ENCODE data around the gene KRTAP10-4.
"Not testable (repeated sequence)": the region's sequence is repeated elsewhere in the genome, so short reads cannot be mapped to it uniquely, and the experiment has no call there.

The KRTAP10-4 gene

DNA sequence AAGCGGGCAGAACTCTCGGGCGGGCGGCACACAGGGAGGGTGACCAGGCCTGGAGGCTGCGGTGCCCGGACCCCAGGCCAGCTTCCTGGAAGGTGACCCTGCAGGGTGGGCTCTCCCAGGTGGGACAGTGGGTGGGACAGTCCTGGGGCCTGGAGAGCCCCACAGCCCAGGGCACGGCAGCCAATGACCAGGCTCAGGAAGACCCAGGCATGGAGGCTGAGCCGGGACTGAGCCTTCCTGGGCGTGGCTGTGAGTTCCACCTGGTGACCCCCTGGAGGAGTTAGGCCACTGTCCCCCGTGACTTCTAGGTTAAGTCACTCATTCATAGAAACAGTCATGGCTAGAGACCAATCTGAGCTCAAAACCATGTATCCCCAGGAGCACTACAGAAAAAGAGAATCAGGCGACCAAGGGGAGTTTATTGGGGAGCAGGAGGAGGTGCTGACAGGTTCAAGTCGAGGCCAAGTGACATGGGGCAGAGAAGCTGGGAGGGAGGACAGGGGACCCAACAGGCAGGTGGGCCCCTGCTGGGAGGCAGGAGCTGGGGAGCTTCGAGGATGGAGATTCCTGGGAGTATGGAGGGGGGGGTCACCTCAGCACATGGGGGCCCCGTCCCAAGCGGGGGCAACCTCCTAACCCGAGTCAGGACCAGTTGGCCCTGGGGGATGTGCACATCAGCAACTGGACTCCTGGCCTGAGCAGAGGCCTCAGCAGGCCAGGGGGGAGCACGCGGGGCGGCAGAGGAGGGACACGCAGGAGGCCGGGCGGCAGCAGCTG lies 5.7 kb downstream of the KRTAP10-4 start:
- DNase-seq (ENCODE audit: low read depth) = no peak

GRCh38 chr21:44579833-44580144 lies 6.3 kb downstream of the KRTAP10-4 start:
- DNase-seq (ENCODE audit: low read depth) = no peak

GRCh38 chr21:44580231-44580821 lies 6.8 kb downstream of the KRTAP10-4 start, which contains the start of gene KRTAP10-5:
TSS of gene KRTAP10-5 (minus strand) at chr21:44580604. CDS start at chr21:44580578, 26 bp downstream.
- not testable (repeated sequence) for DNase-seq (ENCODE audit: low read depth)

DNA sequence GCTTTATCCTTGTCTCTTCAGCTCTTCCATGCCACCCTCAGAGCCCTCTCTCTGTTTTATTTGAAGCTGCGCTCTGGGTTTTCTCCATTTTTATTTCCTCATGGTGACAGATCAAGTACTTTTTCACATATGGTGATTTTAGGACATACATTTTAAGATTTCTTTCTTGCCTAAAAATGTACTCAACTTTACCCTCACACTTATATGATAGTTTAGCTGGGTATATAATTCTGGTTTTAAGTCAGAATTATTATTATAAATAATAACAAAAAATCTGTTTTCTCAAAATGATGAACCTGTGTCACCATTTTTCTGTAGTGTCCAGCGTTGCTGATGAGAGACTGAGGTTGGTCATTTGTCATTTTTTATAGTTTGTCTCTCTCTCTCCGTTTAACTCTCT lies 7.6 kb downstream of the KRTAP10-4 start:
- no peak for DNase-seq (ENCODE audit: low read depth)

GRCh38 chr21:44582055-44582454 lies 8.5 kb downstream of the KRTAP10-4 start:
- no peak for DNase-seq (ENCODE audit: low read depth)

DNA sequence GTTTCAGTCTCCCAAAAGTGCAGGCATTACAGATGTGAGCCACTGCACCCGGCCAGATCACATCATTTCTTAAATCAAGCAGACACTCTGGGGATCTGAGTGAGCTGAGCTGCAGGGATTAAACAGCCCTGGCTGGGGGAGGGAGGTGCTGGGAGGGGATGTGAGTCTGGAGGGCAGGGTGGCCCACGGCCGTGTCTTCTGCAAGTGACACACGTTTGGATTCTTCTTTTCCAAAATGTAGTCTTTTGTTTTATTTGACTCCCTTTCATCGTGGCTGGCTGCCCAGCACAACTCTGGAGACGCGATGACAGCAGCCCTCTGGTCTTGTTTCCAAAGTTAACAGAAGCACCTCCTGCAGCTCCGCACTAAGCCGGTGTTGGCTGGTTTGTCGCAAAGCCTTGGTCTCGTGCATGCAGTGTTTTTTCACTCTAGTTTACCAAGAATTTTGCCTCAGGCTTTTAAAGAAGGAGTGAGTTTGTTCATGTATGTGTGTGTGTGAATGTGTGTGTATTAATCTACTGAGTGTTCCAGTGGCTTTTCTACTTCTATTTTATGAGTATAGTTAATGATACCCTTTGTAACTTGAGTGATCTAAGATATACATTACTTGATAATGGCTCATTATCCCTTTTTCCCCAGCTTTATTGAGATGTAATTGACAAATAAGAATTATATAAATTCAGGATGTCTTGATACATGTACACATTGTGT lies 9.7 kb downstream of the KRTAP10-4 start:
- no peak for DNase-seq (ENCODE audit: low read depth)

GRCh38 chr21:44583800-44584147 lies 10.2 kb downstream of the KRTAP10-4 start:
- DNase-seq (ENCODE audit: low read depth) = no peak

GRCh38 chr21:44585892-44586291 lies 12.4 kb downstream of the KRTAP10-4 start:
- DNase-seq (ENCODE audit: low read depth) = no peak

- no peak for DNase-seq (ENCODE audit: low read depth)
Measured at GRCh38 chr21:44589094-44589493, 15.6 kb downstream of the KRTAP10-4 start.

- no peak for DNase-seq (ENCODE audit: low read depth)
Measured at GRCh38 chr21:44589586-44590305, 16.2 kb downstream of the KRTAP10-4 start.

DNA sequence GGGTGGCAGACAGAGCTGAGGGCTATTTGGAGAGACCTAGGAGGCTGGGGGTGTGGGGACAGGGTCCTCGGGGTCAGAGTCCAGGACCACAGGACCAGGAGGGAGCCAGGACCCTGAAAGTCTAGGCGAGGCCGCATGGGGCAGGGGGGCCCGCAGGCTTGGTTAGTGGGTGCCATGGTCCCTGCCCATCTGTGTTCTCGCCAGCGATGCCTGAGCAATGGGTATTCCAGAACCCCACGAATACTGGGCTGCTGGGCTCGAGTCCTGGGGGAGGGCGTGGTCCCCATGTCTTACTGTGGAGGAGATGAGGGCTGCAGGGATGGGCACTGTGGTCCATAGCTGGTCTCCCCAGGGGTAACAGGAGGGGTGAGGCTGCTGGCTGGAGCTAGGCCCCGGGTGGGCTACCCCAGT lies 16.8 kb downstream of the KRTAP10-4 start:
- no peak for DNase-seq (ENCODE audit: low read depth)

GRCh38 chr21:44590897-44591800 lies 17.6 kb downstream of the KRTAP10-4 start:
- not testable (repeated sequence) for DNase-seq (ENCODE audit: low read depth)

GRCh38 chr21:44591801-44592130 lies 18.2 kb downstream of the KRTAP10-4 start:
- DNase-seq (ENCODE audit: low read depth) = not testable (repeated sequence)

DNA sequence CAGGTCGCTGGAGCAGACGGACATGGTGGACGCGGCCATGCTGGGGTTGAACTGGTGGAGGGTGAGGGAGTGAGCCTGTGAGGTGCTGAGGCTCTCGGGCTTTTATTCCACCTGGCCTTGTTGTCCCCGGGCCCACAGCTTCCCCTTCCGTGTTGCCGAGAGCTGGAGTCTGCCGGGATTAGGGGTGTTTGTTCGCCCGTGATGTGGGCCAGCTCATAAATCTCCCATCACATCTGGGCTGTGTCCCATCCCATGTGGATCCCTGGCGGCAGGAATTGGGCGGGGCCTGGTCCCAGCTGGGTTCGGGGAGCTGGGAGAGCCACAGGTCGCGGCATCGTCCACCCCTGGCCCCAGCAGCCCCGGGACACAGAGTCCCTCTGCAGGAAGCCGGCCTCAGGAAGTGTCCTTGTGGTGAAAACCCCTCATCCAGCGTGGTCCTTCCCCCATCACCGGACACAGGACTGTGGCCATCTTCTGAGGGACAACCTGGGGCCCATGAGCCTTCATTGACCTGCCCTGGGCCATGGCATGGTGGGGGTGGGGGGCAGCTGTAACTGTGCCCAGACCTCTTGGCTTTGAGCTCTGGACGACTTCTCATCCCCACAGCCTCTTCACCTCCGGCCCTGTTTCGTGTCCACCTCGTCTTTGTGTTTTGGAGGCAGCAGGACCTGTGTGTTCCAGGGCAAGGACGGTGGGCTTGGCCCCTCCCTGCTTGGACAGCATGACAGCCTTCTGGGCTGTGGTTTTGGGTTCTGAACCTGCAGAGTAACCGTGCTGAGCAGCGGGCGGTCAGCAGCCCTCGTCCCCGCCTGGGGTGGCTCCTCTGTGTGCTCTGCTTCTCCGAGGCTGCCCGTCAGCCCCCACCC lies 19.1 kb downstream of the KRTAP10-4 start, which contains the start of gene KRTAP10-6:
Gene KRTAP10-6, minus strand, starts transcription at position 60 of the 866 bp plus-strand sequence. Its CDS starts 21 bp downstream, at position 39.
- DNase-seq (ENCODE audit: low read depth) = no peak

DNA sequence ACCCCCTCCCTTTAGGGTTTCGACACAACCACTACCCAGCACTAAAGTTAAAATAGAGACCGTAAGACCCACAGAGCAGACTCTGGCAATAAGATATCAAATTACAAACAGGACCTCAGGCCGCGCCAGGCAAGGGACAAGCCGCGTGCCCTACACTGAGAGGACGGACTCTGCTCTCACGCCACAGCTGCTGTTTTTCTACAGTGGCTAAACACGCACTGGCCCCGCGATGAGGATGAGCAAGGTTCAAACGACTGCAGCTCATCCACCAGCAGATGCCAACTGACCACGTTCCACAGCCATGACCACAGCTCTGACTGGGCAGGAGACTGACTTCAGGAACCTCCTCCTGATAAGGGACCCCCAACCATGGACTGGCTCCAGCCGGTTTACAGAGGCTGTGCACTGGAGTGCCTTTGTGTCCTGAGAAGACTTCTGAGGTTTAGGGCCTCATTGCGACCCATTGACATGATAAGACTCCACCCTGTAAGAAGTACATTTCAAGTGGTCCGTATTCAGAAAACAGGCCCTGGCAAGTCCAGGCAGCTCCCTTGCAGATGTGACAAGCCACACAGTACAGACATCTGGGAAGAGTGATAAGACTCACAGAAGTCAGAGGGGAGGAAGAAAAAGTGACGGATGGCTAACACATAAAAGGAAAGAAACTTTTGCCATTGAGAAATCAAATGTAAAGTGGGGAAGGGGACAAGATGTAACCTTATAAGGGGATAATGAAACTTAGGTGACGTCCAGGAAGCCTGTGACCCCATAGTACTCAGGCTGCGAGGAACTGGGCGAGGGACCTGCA lies 20.3 kb downstream of the KRTAP10-4 start:
- no peak for DNase-seq (ENCODE audit: low read depth)

DNA sequence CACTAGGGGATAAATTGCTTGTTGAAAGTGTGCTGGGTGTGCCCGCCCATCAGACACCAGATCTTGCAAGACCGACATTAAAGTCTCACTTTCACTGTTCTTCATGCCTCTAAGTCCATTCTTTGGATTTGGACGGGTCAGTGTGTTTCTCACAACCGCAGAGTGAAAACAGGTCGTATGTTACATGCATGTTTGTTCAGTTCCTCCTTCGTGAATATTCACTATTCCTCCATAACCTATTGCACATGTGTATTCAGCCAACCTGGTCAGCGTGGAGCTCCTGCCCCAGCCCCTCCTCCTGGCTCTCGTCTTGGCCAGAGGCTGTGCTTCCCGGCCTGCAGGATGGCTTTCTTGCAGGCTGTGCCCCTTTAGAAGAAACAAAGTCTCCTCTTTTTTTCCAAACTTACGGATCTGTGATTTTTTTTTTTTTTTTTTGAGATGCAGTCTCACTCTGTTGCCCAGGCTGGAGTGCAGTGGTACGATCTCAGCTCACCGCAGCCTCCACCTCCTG lies 20.9 kb downstream of the KRTAP10-4 start:
- DNase-seq (ENCODE audit: low read depth) = no peak

GRCh38 chr21:44595524-44595923 lies 22.0 kb downstream of the KRTAP10-4 start:
- no peak for DNase-seq (ENCODE audit: low read depth)

DNA sequence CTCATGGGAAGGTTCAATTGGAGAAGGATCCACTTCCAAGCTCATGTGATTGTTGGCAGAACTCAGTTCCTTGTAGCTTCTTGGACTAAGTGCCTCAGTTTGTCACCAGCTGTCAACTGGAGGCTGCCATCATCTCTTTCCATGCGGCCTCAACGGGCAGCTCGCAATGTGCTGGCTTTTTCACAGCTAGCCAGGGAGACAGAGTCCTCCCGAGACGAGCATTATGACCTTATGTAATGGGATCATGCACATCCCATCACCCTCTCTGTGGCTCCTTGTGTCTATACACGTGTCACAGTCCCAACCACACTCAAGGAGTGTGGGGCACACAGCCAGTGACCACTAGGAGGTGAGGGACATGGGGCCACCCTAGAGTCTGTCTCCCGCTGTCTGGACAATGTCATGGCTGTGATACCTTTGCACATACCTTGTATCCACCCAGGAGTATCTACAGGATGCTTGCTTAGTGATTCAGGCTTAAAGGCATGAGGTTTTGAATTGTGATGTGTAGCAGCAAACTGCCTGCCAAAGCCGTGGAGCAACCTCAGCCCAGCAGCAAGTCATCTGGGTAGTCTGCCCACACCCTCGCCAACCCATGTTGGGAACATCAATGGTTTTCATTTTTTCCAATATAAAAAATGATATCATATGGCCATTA lies 22.7 kb downstream of the KRTAP10-4 start:
- DNase-seq (ENCODE audit: low read depth) = no peak

DNA sequence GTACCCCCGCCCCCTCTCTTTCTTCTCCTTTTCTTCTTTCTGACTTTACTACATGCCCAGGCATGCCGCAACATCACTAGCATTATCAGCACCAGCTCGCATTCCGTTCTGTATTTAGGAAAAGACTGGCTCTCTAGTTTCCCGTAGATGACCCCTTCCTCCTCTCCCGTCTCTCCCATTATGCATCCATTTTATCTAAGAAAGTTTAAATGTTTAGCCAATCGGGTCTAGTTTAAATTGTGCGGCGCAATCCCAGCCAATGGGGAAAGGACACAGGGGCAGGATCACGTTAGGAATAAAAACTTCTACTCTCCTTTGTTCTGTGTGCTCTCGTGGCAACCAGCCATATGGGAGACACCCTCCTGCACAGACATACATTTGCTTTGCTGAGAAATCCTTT lies 24.5 kb downstream of the KRTAP10-4 start:
- DNase-seq (ENCODE audit: low read depth) = no peak

All from HS-27A (cell line).